HG03095 (cell line): Measurements from ENCODE around the gene MRPS18A.

Experiments
- ATAC-seq: cut with Tn5 transposase; IDR thresholded peaks from one replicate; pipeline ENCODE4 v1.9.1; 2021; ENCODE audit warnings: moderate library complexity; ENCODE audit not compliant: unreplicated experiment

The MRPS18A gene

GRCh38 chr6:43699564-43700186 lies 12.1 kb upstream of the MRPS18A start:
- ATAC-seq: no peak

GRCh38 chr6:43698584-43699349 lies 11.2 kb upstream of the MRPS18A start:
- ATAC-seq: no peak

- ATAC-seq: no peak
Measured at GRCh38 chr6:43697421-43697820, 9.8 kb upstream of the MRPS18A start.

- no peak for ATAC-seq
Measured at GRCh38 chr6:43695967-43696291, 8.3 kb upstream of the MRPS18A start.

GRCh38 chr6:43695215-43695966 lies 7.8 kb upstream of the MRPS18A start:
- ATAC-seq: no peak

- ATAC-seq: no peak
Measured at GRCh38 chr6:43689421-43689820, 1.8 kb upstream of the MRPS18A start.

- ATAC-seq: no peak
Measured at GRCh38 chr6:43687079-43687436, 533 bp downstream of the MRPS18A start.

GRCh38 chr6:43683708-43684455 lies 3.7 kb downstream of the MRPS18A start:
- ATAC-seq: peak; percentile 52

GRCh38 chr6:43682724-43683429 lies 4.7 kb downstream of the MRPS18A start:
- no peak for ATAC-seq

- ATAC-seq: no peak
Measured at GRCh38 chr6:43681303-43681702, 6.3 kb downstream of the MRPS18A start.

- no peak for ATAC-seq
Measured at GRCh38 chr6:43680308-43681200, 7.0 kb downstream of the MRPS18A start.

GRCh38 chr6:43679057-43679456 lies 8.5 kb downstream of the MRPS18A start:
- no peak for ATAC-seq

GRCh38 chr6:43678341-43678740 lies 9.2 kb downstream of the MRPS18A start:
- no peak for ATAC-seq

- no peak for ATAC-seq
Measured at GRCh38 chr6:43677759-43678158, 9.8 kb downstream of the MRPS18A start.

- ATAC-seq: no peak
Measured at GRCh38 chr6:43676962-43677606, 10.5 kb downstream of the MRPS18A start.

- no peak for ATAC-seq
Measured at GRCh38 chr6:43674921-43675320, 12.7 kb downstream of the MRPS18A start.

- ATAC-seq: no peak
Measured at GRCh38 chr6:43674291-43674690, 13.3 kb downstream of the MRPS18A start.

- no peak for ATAC-seq
Measured at GRCh38 chr6:43673444-43674084, 14.0 kb downstream of the MRPS18A start.
